ENCODE data around the gene GLT8D2.

DNA sequence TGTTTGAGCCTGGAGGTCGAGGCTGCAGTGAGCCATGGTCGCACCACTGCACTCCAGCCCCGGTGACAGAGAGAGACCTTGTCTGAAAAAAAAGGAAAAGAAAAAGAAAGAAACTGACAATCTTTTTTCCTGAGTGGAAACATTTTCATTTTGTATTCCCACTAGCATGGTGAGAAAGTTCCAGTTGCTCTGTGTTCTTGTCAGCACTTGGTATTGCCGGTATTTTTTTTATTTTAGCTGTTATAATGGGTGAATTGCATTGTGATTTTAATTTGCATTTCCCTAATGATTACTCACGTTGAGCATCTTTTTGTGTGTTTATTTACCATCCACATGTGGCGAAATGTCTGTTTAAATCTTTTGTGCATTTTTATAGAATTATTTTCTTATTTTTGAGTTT is 25.6 kb downstream of the GLT8D2 start:
- TF ChIP-seq, protein P1, sequence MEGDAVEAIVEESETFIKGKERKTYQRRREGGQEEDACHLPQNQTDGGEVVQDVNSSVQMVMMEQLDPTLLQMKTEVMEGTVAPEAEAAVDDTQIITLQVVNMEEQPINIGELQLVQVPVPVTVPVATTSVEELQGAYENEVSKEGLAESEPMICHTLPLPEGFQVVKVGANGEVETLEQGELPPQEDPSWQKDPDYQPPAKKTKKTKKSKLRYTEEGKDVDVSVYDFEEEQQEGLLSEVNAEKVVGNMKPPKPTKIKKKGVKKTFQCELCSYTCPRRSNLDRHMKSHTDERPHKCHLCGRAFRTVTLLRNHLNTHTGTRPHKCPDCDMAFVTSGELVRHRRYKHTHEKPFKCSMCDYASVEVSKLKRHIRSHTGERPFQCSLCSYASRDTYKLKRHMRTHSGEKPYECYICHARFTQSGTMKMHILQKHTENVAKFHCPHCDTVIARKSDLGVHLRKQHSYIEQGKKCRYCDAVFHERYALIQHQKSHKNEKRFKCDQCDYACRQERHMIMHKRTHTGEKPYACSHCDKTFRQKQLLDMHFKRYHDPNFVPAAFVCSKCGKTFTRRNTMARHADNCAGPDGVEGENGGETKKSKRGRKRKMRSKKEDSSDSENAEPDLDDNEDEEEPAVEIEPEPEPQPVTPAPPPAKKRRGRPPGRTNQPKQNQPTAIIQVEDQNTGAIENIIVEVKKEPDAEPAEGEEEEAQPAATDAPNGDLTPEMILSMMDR (IDR thresholded peaks at IDR 0.05; ENCODE audit: low read depth, low read length, poor library complexity, severe bottlenecking): no peak
- TF ChIP-seq EZH2phosphoT487 (IDR thresholded peaks at IDR 0.05; ENCODE audit: borderline replicate concordance, low read length): no peak

Data from DOHH2 (cell line).